NCI-H2196 treated with DMSO at 0.1 percent for 48 hours (cell line): ENCODE measurements around the gene SPATA24.
A peak's percentile ranks its signal among the peaks of the same experiment; 100 is the strongest.
"Not testable (repeated sequence)": the region's sequence is repeated elsewhere in the genome, so short reads cannot be mapped to it uniquely, and the experiment has no call there.

ENCODE experiments used
- DNase-seq: peaks from one replicate; lab custom pipeline; 2025; ENCODE audit not compliant: unreplicated experiment; lab: John Stamatoyannopoulos, UW

SPATA24 gene

DNA sequence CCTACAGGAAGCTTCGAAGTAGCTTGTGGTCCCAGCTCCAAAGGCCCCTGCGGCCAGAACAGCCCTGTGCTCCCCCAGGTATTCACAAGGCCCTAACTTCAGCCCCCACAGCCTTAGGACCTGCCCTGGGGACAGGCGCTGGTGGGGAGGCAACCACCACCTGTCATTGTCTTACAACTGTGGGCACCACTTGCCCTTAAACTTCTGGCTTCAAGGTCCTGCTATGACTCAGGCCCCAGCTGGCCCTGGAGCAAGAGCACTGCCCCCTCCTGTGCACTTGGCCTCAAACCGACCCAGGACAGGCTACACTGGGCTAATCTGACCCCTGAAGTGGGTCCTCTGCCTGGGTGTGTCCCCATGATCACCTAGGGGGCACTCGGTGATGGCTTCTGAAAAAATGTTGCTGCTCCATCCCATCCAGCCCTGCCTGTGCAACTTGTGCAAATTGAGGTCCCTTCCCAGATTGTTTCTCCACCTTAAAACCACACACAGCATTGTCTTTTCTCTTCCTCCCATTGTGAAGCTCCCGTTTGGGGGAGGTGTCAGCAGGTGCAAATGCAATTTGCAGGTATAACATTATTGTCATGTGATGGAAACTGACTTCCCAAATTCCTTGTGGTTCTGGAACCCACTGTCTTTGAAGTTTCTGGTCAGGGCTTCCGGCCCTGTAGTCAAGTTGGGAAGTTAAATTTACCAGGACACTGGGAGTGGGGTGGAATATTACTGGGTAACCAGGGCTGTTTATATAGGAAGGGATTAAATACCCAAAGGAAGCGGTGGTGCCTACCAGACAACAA is 7.8 kb downstream of the SPATA24 start:
- DNase-seq = no peak

DNA sequence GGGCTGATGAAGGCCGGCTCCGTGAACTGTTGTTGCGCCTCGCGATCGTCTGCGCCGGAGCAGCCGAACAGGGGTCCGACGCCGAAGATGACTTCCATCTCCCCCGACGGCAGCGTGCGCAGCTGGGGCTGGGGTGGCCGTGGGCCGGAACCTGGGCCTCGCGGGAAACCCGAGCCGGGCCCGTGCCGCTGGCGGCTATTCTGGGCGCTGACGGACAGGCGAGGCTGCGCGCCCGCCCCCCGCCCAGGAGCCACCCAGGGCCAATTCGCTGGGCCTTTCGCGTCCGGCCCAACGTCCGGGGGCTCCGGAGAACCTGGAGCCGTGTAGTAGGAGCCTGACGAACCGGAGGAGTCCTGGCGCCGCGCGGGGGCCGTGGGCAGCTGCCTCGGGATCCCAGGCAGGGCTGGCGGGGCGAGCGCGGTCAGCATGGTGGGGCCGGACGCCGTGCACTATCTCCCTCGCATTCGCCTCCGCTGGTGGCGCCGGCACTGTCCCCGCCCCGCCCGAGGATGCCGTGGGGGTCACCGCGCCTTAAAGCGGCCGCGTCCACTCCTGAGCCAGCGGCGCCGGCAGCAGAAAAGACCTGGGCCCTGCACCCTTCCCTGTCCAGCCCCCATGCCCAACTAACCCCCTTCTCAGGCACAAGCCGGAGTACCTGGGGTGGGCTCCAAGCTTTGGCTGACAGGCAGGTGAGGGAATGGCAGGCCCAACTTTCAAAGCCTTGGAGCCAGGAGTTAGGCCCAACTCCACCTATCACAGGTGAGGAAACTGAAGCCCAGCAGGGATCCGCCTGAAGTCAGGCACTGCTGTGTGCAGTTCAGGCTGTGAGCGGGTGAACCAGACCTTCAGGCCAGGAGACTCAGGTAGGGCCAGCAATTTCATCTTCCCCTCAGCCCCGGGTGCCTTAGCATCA is 9.0 kb downstream of the SPATA24 start, which contains the start of gene PROB1:
PROB1 (minus strand) TSS at position 451 of the 913 bp plus-strand sequence; CDS start at position 428, 23 bp downstream.
- DNase-seq = no peak

DNA sequence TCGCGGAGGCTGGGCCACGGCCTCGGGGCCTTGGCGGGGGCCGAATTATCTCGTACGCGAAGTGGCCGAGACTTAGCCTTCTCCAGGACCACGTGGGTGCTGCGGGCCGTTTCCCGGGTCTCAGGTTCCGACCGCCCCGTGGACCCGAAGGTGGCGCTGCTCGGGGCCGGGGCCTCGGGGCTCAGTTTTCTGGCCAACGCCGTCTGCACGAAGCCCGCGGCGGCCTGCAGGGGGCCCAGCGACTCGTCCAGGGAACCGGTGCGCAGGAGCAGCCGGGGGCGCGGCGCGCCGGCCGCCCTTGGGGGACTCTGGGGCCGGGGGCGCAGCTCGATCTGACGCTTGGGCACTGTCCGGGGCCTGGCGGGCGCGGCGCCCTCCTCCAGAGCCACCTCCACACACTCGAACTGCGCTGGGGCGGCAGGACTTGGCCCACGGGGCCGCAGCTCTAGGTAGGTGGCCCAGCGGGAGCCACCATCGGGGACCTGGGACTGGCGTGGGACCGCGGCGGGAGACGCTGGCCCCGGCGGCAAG is 9.7 kb downstream of the SPATA24 start:
- no peak for DNase-seq

DNA sequence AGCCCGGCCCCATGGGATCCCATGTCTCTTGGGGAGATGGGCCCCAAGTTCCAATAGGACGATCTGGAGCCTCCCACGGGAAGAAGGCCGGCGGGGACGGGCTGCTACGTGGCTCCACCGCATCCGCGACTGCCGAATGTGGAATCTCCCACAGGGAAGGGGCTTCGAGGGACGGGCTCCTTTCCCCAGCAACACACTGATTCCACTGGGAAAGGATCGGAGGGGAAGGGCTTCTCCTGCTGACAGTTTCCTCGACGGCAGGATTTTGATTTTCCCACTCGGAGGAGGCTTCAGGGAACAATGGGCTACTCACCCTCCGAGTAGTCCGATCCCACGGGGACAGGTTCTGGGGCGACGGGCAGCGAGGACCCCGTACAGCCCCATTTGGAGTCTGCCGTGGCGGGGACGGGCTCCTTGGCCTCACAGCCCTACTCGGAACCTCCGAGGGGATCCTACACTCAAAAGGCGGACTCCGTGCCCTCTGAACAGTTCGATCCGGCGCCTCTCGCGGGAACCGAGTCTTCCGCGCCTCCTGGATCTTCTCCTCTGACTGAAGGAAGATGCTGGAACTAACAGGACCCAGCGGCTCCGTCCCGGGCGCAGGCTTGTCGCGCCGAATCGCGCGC is 10.3 kb downstream of the SPATA24 start:
- DNase-seq = no peak

DNA sequence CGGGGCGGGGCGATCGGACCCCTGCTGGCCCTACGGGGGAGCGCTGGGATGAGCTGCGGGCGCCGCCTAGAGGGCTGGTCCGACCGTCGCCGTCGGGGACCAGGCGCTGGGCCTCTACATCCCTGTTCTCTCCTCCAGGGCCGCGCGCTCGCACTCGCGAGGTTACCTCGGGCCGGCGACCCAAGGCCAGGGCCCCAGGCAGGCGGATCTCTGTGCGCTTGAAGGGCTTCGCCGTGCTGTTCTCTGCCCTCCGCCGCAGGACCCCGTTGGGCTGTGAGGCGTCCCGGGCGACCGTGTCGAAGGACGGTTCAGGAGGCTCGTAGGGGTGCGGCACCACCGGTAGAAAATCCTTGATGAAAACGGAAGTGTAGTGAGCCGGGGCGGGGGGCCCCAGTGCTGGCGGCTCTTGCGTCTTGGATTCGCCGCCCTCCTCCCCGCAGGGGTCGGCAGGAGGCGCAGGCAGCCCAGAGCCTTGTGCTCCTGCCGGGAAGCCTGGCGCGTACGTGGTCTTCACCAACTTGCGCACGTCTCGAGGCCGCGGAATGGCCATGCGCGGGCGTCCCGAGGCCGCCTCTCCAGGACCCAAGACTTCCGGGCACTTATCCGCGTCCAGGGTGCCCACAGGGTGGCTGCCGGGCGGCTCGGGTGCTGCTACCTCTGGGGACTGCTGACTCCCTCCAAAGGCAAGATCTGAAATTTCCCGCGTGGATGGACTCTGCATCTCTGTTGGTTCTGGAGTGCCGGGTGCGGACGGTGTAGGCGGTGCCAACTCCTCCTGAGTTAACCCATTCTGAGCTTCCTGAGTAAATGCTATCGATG is 11.0 kb downstream of the SPATA24 start:
- DNase-seq = peak; percentile 71

DNA sequence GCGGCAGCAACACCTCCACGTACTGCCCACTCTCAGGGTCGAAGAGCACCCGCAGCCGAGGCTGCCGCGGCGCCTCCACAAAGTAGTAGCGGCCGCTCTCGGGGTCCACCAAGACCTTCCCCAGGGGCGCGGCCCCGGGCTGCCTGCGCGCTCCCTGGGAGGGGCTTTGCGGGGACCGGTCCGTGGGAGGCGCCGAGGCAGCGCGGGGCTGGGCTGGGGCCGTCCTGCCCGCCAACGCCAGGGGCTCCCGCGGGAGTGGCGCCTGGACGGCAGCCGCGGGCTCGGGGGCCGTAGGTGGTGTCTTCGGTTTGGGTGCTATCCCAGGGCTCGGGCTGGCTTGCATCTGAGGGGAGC is 11.6 kb downstream of the SPATA24 start:
- no peak for DNase-seq

DNA sequence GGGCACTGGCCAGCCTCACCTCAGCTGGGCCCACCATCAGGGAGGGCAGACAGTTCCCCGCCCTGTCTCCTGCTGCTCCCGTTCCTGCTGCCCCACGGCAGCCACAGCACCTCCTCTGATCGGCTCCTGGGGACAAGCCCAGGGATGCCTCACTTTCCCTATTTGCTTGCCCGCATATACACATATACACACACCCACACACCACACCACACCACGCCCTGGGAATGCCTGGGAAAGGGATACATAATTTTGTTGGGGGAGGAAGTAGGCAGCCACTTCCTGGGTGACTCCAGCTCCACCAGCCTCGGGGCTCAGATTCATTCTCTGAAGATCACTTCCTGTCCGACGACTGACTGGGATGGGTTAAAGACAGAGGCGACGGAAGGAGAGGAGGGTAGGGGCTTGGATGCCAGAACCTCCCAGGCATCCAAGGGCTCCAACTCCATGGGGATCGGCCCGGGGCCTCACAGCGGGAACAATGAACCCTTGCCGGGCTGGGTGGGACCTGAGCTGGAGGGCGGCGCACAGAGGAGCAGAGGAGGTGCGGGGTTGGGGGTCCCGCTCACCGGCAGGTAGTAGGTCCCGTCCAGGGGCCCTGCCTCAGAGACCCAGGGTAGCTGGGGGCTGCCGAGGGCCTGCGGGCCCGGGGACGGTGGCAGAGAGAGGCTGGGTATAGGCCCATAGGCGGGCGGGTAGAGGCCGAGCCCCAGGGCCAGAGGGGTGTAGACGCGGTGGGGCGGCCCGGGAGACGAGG is 12.1 kb downstream of the SPATA24 start:
- DNase-seq = no peak

DNA sequence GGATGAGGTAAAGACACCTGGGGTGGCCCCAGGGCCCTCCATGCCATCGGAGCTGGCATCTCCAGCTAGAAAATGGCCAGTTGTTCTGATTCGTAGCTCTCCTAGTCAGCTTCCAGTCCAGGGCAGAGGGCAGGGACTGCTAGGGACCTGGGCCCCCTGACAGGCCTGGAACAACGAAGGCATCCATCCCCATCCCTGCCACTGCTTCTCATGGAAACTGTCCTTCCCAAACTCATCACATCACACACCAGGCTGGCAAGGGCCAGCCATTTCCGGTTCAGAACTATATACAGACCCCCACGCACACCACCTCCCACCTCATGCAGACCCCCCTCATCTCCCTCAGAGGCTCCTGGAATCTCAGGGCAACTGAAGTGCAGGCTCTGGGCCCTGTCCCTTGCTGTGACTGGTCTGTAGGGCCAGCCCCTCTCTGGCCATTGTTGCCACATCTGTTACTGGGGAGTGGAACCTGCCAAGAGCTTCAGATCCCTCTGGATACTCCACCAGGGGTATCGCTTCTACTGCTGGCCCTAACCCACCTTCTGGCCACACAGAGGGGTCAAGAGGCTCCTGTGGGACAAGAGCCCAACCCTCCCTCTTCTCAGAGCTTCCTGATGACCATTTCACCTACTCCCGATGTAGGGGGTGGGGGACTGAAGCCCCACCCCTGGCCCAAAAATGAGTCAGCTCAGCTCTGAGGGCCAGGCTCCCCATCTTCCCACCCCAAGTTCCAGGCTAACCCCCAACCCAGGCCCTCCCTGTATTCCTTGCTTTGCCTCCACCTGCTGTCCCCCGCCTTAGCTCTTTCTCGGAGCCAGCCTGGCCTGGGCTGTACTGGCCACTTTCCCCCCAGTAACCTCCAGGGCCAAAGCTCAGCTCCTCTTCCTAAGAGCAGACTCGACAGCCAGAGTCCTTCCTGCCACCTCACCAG is 13.0 kb downstream of the SPATA24 start:
- DNase-seq = no peak

DNA sequence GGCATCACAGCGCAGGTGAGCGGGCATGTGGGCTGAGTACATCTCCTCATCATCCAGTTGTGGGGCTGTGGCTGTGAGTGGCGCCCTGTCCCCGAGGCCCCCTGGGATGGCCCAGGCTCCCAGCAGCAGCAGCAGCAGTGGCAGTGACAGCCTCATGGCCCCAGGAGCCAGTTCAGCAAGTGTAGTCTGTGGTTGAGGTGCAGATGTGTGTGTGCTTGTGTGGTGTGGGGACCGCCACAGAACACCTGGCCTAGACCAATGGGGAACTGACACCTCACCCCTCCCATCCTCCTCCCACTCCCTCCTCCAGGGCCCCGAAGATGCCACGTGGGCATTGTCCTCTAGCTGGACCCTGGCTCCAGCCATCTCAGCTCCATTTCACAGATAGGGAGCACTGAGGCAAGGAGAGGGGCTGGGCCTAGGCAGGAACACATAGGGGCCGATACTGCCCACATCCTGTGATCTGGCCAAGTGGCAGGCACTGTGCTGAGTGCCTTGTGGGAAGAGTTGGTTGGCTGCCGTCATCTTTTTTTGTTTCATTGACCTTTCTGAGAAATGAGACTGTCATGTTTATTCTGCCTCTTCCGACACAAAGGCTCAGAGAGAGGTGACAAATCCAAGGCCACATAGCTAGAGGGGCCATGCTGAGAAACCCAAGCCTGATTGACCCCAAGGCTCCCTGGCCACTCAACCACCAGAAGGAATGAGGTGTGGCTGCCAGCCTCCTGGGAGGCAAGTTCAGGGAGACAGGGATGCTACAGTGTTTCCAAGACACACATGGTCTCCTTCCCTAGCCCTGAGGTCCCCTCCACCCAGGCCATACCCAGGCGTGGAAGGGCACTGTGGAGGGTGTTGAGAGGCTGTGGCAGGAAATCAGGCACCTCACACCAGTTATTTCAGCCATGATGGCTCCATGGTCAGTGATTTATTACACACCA is 13.9 kb downstream of the SPATA24 start, which contains the start of gene MZB1:
MZB1 (minus strand) TSS at position 213 of the 938 bp plus-strand sequence; CDS start at position 156, 57 bp downstream.
- DNase-seq = no peak

DNA sequence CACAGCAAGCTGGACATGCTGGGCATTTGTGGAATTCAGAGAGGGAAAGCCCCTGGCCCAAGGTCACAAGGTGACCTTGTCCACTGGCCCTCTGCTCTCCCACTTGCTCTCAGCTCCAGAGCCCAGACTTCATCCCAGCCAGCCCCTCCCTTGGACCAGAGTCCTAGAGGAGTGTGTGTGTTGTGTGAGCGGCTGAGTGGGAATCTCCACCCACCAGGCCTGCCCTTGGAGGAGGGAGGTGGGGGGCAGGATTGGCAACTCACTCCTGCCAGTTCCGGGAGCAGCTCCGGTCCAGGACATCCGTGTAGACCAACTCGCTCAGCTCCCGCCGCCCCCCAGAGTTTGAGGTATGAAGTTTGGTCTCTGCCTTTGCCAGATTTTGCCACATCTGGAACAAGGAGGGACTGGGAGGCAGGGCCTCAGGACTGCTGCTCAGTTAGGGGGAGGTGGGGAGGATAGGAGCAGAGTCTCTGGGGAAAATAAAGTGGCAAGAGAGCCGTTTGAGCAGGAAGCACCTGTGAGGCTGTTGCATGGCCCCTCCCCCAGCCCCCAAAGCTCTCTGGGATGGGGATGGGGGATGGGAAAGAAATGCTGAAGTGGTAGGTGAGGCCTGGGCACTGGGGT is 15.6 kb downstream of the SPATA24 start:
- no peak for DNase-seq

DNA sequence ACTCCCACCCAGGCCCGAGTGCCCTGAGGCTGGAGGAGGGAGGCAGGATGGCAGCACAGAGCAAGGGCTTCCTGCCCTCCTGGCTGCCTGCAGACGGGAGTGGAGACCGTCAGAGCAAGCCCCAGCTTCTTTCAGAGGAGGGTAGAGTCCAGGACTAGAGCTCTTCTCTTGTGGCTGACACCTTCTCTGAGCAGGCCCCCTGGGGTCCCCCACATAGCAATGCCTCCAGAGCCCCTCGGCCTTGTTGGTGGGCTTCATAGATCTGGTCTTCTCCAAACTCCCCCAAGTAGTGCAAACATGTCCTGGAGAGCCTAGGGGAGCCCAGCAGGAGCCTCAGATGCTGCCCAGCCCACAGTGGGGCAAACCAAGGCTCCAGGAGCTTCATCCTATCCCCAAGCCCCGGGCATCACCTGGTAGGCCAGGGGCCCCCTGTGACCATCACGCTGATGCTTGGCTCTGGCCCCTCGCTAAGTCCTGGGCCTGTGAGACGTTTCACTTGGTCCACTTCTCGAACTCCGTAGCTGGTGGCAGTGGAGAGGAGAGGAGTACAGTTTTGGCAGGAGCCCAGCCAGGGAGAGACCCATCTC is 16.2 kb downstream of the SPATA24 start:
- no peak for DNase-seq

DNA sequence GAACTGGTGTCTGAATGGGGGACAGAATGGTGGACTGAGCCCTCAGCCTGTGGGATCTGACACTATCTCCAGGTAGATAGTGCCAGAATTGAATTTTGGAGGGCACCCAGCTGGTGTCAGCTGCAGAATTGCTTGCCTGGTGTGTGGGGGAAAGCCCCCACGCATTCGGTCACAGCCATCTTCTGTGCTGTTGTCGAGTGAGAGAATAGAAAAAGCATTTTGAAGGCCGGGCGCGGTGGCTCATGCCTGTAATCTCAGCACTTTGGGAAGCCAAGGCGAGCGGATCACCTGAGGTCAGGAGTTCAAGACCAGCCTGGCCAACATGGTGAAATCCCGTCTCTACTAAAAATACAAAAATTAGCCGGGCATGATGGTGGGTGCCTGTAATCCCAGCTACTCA is 16.9 kb downstream of the SPATA24 start:
- not testable (repeated sequence) for DNase-seq

DNA sequence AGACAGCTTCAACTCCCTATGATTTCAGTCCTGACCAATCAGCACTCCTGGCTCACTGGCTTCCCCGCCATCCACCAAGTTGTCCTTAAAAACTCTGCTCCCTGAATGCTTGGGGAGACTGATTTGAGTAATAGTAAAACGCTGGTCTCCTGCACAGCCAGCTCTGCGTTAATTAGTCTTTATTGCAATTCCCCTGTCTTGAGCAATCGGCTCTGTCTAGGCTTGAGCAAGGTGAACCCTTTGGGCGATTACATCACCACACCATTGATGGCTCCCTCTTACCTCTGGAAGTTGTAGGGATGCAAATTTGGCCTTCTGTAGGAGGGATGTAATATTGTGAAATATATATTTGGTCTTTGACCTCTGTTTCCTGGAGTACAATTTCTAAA is 17.8 kb downstream of the SPATA24 start:
- no peak for DNase-seq

DNA sequence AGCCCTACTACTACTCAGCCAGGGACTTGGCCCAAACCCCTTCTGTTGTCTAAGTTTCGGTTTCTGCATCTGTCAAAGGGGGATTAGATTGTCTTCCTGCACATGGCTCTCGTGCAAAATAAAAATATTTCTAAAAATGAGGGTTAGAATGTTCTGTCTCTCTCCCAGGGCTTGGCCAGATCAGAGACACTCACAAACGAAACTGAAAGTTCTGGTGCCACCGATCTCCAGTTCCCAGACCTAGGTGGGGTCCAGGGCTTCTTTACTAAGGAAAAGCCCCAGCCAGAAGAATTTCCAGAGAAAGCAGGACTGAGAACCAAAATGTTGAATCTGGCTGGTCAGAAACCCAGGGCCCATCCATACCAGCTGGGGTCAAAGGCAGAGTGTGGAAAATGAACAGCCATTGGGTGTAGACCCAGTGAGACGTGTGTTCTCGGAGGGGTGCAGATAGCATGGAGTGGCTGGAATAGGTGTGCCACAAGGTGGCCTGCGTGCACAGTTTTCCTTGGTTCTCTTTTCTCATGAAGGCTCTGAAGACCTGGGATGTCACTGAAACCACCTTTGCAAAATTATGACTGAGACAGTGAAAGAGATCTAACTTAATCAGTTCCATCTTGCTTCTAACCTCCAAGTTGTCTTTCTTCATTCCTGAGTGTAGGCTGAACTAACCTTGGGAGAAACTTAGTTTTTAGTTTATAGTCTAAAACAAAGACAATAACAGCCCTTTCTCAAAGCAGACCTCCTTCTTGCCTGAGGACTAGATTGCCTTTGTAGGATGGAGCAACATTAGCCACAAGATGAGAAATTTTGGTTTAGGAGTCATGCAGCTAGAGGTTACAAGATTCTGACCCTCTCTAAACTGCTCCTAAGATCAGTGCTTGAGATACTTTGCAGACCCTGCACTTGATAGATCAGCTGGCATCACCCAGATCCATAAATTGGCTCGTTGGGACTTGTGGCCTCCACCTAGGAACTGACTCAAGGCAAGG is 18.5 kb downstream of the SPATA24 start:
- DNase-seq = no peak

DNA sequence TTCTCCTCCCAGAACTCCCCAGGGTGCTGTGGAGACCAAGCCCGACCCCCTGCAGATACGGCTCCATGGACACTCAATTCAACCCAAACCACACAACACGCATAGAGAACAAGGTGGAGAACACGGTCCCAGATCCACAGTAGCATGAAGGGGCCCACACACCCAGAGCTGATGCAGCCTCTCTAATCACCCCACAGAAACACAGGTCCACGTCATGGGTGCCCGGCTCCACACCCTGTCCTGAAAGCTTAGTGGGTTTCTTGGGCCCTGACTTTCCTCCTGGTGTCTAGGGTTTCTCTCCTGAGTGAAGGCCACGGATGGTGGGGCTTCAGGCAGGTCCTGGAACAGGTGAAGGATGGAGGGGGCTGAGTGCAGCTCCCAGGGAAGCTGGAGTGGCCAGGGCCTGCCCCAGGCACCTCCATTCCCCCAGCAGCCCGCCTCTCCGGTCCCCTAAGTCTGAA is 19.3 kb downstream of the SPATA24 start:
- DNase-seq = no peak
